Endothelial cell of umbilical vein (primary cell): Measurements from ENCODE around the gene VPS41.

ENCODE experiments used
- EZH2 ChIP-seq: IDR thresholded peaks from 2 replicates; pipeline ENCODE4 v1.6.1; 2012; ENCODE audit warnings: borderline replicate concordance, low read depth, mild to moderate bottlenecking, moderate library complexity, low read length, inconsistent platforms; ENCODE audit not compliant: severe bottlenecking
- FOS ChIP-seq: IDR thresholded peaks from 2 replicates; pipeline ENCODE4 v1.6.1; 2011; ENCODE audit warnings: mild to moderate bottlenecking, low read length, moderate library complexity, borderline replicate concordance; ENCODE audit not compliant: insufficient read depth
- GATA2 ChIP-seq: IDR thresholded peaks from 2 replicates; pipeline ENCODE4 v1.7.0; 2011; ENCODE audit warnings: low read depth, mild to moderate bottlenecking, moderate library complexity, mixed read lengths, low read length; ENCODE audit not compliant: insufficient read length, insufficient read depth
- JUN ChIP-seq: IDR thresholded peaks from 2 replicates; pipeline ENCODE4 v1.6.1; 2011; ENCODE audit warnings: borderline replicate concordance, low read depth; ENCODE audit not compliant: insufficient read length, insufficient read depth
- POLR2A ChIP-seq: IDR thresholded peaks from 2 replicates; pipeline ENCODE4 v1.6.1; 2012; ENCODE audit warnings: low read depth, mild to moderate bottlenecking, control low read depth, low read length
- POLR2AphosphoS5 ChIP-seq: IDR thresholded peaks from 2 replicates; pipeline ENCODE4 v1.6.1; 2012; ENCODE audit warnings: low read depth, mild to moderate bottlenecking, control low read depth, low read length, moderate library complexity; ENCODE audit not compliant: insufficient read depth
- TF ChIP-seq, protein P1 (sequence below), 2 donors: IDR thresholded peaks; 1 replicate in 1 of 2; 2 replicates in 1 of 2; pipeline ENCODE4 v1.5.1; 2011; ENCODE audit warnings: low read length in 2 of 2, mild to moderate bottlenecking in 2 of 2, moderate library complexity in 2 of 2, control low read depth in 1 of 2, inconsistent platforms in 1 of 2, low read depth in 1 of 2; ENCODE audit not compliant: insufficient read depth in 1 of 2; ENCODE audit errors: extremely low read depth in 1 of 2
- TF ChIP-seq, protein P2 (sequence below): IDR thresholded peaks from 2 replicates; pipeline ENCODE4 v1.6.1; 2011; ENCODE audit not compliant: insufficient read depth, insufficient read length

DNA sequence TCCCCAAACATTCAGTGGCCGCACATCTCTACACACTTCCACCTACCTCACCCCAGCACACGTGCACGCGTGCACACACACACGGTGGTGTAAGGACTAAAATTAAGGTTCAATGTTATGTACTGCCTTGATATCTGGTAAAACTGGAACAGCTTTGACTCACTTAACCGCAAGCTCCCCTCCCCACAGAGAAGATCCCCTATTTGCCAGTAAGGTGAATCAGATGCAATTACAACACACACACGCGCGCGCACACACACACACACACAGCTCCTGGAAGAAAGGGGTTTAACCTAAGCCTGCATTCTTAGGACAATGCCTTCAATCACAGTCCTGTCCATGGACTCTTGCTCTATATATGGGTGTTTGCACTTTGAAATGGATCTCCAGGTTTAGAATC is 25.5 kb upstream of the VPS41 start:
- TF ChIP-seq, protein P1, sequence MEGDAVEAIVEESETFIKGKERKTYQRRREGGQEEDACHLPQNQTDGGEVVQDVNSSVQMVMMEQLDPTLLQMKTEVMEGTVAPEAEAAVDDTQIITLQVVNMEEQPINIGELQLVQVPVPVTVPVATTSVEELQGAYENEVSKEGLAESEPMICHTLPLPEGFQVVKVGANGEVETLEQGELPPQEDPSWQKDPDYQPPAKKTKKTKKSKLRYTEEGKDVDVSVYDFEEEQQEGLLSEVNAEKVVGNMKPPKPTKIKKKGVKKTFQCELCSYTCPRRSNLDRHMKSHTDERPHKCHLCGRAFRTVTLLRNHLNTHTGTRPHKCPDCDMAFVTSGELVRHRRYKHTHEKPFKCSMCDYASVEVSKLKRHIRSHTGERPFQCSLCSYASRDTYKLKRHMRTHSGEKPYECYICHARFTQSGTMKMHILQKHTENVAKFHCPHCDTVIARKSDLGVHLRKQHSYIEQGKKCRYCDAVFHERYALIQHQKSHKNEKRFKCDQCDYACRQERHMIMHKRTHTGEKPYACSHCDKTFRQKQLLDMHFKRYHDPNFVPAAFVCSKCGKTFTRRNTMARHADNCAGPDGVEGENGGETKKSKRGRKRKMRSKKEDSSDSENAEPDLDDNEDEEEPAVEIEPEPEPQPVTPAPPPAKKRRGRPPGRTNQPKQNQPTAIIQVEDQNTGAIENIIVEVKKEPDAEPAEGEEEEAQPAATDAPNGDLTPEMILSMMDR (IDR thresholded peaks at IDR 0.05; ENCODE audit: extremely low read depth in 1 of 2, insufficient read depth in 1 of 2, low read depth in 1 of 2, low read length in 2 of 2) = no peak
- no peak for TF ChIP-seq EZH2
- no peak for TF ChIP-seq POLR2A
- no peak for TF ChIP-seq JUN
- TF ChIP-seq FOS = no peak
- TF ChIP-seq POLR2AphosphoS5 = no peak
- no peak for TF ChIP-seq GATA2
- TF ChIP-seq, protein P2, sequence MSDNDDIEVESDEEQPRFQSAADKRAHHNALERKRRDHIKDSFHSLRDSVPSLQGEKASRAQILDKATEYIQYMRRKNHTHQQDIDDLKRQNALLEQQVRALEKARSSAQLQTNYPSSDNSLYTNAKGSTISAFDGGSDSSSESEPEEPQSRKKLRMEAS = no peak
